CD4-positive, alpha-beta T cell treated with Interleukin-15 for 1 hour (primary cell): ENCODE results near the gene RXRA.
A peak's percentile ranks its signal among the peaks of the same experiment; 100 is the strongest.

Experiments
- DNase-seq: peaks from one replicate; pipeline ENCODE4 v3.0.0-alpha.2; 2020

The RXRA gene

GRCh38 chr9:134386951-134387831 is 60.9 kb downstream of the RXRA start:
- no peak for DNase-seq

GRCh38 chr9:134388289-134388808 is 62.1 kb downstream of the RXRA start:
- no peak for DNase-seq

GRCh38 chr9:134388976-134389375 is 62.7 kb downstream of the RXRA start:
- no peak for DNase-seq

- DNase-seq = no peak
Measured at GRCh38 chr9:134389642-134390041, 63.4 kb downstream of the RXRA start.

GRCh38 chr9:134390537-134390936 is 64.3 kb downstream of the RXRA start:
- peak; percentile 81 for DNase-seq

GRCh38 chr9:134390947-134391318 is 64.7 kb downstream of the RXRA start:
- no peak for DNase-seq

GRCh38 chr9:134391319-134392231 is 65.3 kb downstream of the RXRA start:
- peak; percentile 77 for DNase-seq

GRCh38 chr9:134392900-134393299 is 66.6 kb downstream of the RXRA start:
- no peak for DNase-seq

GRCh38 chr9:134393582-134394280 is 67.5 kb downstream of the RXRA start:
- DNase-seq = no peak

- no peak for DNase-seq
Measured at GRCh38 chr9:134395002-134395517, 68.8 kb downstream of the RXRA start.

- no peak for DNase-seq
Measured at GRCh38 chr9:134395737-134396257, 69.5 kb downstream of the RXRA start.

GRCh38 chr9:134396258-134396742 is 70.0 kb downstream of the RXRA start:
- DNase-seq = peak; percentile 63

GRCh38 chr9:134396825-134397224 is 70.6 kb downstream of the RXRA start:
- DNase-seq = peak; percentile 50

GRCh38 chr9:134398756-134399155 is 72.5 kb downstream of the RXRA start:
- DNase-seq = no peak

- no peak for DNase-seq
Measured at GRCh38 chr9:134399435-134400056, 73.3 kb downstream of the RXRA start.

GRCh38 chr9:134400283-134400682 is 74.0 kb downstream of the RXRA start:
- DNase-seq = no peak

GRCh38 chr9:134401391-134401790 is 75.1 kb downstream of the RXRA start:
- DNase-seq = no peak

GRCh38 chr9:134402182-134402581 is 75.9 kb downstream of the RXRA start:
- DNase-seq = no peak

- DNase-seq = no peak
Measured at GRCh38 chr9:134403292-134403681, 77.0 kb downstream of the RXRA start.

- peak; percentile 57 for DNase-seq
Measured at GRCh38 chr9:134403682-134404301, 77.5 kb downstream of the RXRA start.
